ENCODE measurements around the gene CHN1. TPM values are rescaled to one million over a fixed set of nuclear protein-coding genes. Genes with fewer than 3 reads are reported as not detected.

Gene CHN1
- total RNA-seq, 2 donors from 2014 or later: 9.8 to 16.6 TPM

- intact Hi-C loops (cut with DNase I): no loop called here
- DNase-seq (ENCODE audit: low spot score): no peak
Observed at GRCh38 chr2:174897286-174897685, 107.9 kb downstream of the CHN1 start.

GRCh38 chr2:174893018-174893417 is 112.2 kb downstream of the CHN1 start:
- no peak for DNase-seq (ENCODE audit: low spot score)

GRCh38 chr2:174892546-174892945 is 112.6 kb downstream of the CHN1 start:
- intact Hi-C loops (cut with DNase I): no loop called here
- DNase-seq (ENCODE audit: low spot score): no peak

More at GRCh38 chr2:174893018-174893417, 112.2 kb downstream of the CHN1 start:
- intact Hi-C loops (cut with DNase I): no loop called here

- no peak for DNase-seq (ENCODE audit: low spot score)
- intact Hi-C loops (cut with DNase I): no loop called here
Observed at GRCh38 chr2:174888646-174889271, 116.4 kb downstream of the CHN1 start.

GRCh38 chr2:174888146-174888545 is 117.0 kb downstream of the CHN1 start:
- DNase-seq (ENCODE audit: low spot score): no peak
- intact Hi-C loops (cut with DNase I): no loop called here

GRCh38 chr2:174882416-174882815 is 122.8 kb downstream of the CHN1 start:
- intact Hi-C loops (cut with DNase I): no loop called here
- DNase-seq (ENCODE audit: low spot score): no peak

GRCh38 chr2:174881678-174882077 is 123.5 kb downstream of the CHN1 start:
- no peak for DNase-seq (ENCODE audit: low spot score)
- intact Hi-C loops (cut with DNase I): no loop called here

GRCh38 chr2:174878537-174879147 is 126.5 kb downstream of the CHN1 start:
- intact Hi-C loops (cut with DNase I): loop anchor here in 1 of 2 donors (10.0 kb wide), 1 partner anchor 756 kb away; no protein-coding TSS in a partner anchor
- DNase-seq (ENCODE audit: low spot score): no peak

- no peak for DNase-seq (ENCODE audit: low spot score)
- intact Hi-C loops (cut with DNase I): loop anchor here in 1 of 2 donors (10.0 kb wide), 1 partner anchor 757 kb away; no protein-coding TSS in a partner anchor
Observed at GRCh38 chr2:174877751-174878150, 127.4 kb downstream of the CHN1 start.

- no peak for DNase-seq (ENCODE audit: low spot score)
- intact Hi-C loops (cut with DNase I): loop anchor here in 1 of 2 donors (10.0 kb wide), 1 partner anchor 758 kb away; no protein-coding TSS in a partner anchor
Observed at GRCh38 chr2:174877301-174877700, 127.9 kb downstream of the CHN1 start.

GRCh38 chr2:174874085-174874484 is 131.1 kb downstream of the CHN1 start:
- DNase-seq (ENCODE audit: low spot score): no peak
- intact Hi-C loops (cut with DNase I): loop anchor here in 1 of 2 donors (10.0 kb wide), 1 partner anchor 761 kb away; no protein-coding TSS in a partner anchor

GRCh38 chr2:174873471-174873870 is 131.7 kb downstream of the CHN1 start:
- no peak for DNase-seq (ENCODE audit: low spot score)
- intact Hi-C loops (cut with DNase I): loop anchor here in 1 of 2 donors (10.0 kb wide), 1 partner anchor 761 kb away; no protein-coding TSS in a partner anchor

GRCh38 chr2:174870787-174871186 is 134.4 kb downstream of the CHN1 start:
- intact Hi-C loops (cut with DNase I): loop anchor here in 1 of 2 donors (10.0 kb wide), 1 partner anchor 764 kb away; no protein-coding TSS in a partner anchor
- DNase-seq (ENCODE audit: low spot score): no peak

- no peak for DNase-seq (ENCODE audit: low spot score)
- intact Hi-C loops (cut with DNase I): no loop called here
Observed at GRCh38 chr2:174868878-174869277, 136.3 kb downstream of the CHN1 start.

GRCh38 chr2:174866421-174866820 is 138.8 kb downstream of the CHN1 start:
- DNase-seq (ENCODE audit: low spot score): no peak
- intact Hi-C loops (cut with DNase I): no loop called here

- intact Hi-C loops (cut with DNase I): no loop called here
- no peak for DNase-seq (ENCODE audit: low spot score)
Observed at GRCh38 chr2:174863183-174863582, 142.0 kb downstream of the CHN1 start.

- DNase-seq (ENCODE audit: low spot score): no peak
- intact Hi-C loops (cut with DNase I): no loop called here
Observed at GRCh38 chr2:174859563-174860169, 145.5 kb downstream of the CHN1 start.

GRCh38 chr2:174858745-174859144 is 146.4 kb downstream of the CHN1 start:
- DNase-seq (ENCODE audit: low spot score): no peak
- intact Hi-C loops (cut with DNase I): no loop called here

- no peak for DNase-seq (ENCODE audit: low spot score)
Observed at GRCh38 chr2:174856447-174856846, 148.7 kb downstream of the CHN1 start.

More at GRCh38 chr2:174856447-174856846, 148.7 kb downstream of the CHN1 start:
- intact Hi-C loops (cut with DNase I): no loop called here
